CD4-positive, alpha-beta T cell treated with Interleukin-17A for 1 hour (primary cell): Measurements from ENCODE around the gene UGT2B11.
"Not testable (repeated sequence)": the region's sequence is repeated elsewhere in the genome, so short reads cannot be mapped to it uniquely, and the experiment has no call there.

Source experiments
- DNase-seq: peaks from one replicate; pipeline ENCODE4 v3.0.0-alpha.2; 2020

Gene UGT2B11

DNA sequence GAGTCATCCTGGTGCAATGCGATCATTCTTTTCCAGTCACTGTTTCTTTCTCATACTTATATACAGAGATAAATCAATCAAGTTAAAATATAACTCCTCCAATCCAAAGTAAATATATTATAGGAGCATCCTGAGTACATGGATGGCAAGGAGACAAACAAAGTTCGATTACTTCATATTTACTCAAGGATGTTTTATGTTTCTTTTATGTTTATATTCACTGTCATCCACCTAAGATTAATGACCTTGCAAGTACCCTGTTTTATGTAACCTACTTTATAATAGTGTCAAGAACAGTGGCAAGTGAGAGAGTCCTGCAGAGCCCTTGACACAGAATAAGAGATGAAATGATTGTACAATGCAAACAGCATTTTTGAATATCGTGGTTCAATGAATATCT, at the start of gene UGT2B11:
UGT2B11 (minus strand) TSS at position 33 of the 400 bp plus-strand sequence; CDS start at position 7, 26 bp downstream.
- DNase-seq: no peak

DNA sequence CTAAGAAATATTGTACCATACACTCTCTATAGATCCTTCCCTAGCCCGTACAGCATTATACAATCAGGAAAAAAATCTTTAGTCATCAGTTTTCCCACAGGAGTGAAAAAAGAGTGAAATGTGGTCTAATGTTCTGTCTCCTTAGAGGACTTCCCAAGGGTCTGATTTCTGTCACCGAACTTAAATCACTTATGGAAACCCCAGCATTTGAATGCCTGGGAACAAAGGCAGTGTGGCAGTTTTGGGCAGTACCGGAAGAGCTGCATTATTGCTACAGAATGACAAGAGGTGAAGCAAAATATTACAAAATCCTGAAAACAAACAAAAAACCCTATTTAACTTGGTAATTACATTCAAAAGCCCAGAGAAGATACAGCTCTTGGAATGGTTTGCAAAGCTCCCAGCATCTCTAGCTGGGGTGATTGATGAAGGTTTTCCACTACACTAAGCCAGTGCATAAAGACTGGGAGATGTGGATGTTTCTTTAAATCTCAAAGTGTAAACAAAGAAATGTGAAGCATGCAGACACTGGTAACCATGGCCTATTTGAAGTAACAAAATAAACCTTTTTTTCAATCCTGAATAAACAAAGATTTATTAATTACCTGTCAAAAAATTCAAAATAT, 38.7 kb upstream of the UGT2B11 start:
- DNase-seq: not testable (repeated sequence)

DNA sequence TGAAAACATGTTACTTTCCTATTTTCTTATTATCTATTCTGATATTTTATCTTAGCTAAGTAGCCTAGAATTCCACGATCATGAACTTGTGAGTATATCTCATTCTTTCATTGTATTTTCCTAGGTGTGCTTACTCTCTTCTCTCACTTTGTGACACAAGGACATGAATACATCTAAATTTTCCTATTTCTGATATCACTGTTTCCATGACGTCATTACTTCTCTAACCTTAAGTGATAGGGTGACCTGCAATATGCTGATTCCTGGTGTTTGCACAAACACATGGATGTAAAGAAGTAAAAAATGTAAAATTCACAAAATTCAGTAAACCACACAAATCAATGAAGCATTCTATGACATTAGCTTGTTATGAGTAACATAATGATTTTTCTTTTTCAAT, 36.3 kb upstream of the UGT2B11 start:
- not testable (repeated sequence) for DNase-seq

DNA sequence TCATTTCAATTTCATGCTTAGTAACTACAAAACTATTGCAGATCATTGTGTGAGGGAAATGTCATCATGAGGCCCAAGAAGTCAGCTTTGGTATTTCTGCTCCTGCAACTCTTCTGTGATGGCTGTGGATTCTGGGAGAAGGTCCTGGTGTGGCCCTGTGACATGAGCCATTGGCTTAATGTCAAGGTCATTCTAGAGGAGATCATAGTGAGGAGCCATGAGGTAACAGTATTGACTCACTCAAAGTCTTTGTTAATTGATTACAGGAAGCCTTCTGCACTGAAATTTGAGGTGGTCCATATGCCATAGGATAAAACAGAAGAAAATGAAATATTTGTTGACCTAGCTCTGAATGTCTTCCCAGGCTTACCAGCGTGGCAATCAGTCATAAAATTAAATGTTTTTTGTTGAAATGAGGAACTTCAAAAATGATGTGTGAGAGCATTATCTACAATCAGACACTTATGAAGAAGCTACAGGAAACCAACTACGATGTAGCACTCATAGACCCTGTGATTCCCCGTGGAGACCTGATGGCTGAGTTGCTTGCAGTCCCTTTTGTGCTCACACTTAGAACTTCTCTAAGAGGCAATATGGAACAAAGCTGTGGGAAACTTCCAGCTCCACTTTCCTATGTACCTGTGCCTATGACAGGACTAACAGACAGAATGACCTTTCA, 28.2 kb upstream of the UGT2B11 start:
- not testable (repeated sequence) for DNase-seq

DNA sequence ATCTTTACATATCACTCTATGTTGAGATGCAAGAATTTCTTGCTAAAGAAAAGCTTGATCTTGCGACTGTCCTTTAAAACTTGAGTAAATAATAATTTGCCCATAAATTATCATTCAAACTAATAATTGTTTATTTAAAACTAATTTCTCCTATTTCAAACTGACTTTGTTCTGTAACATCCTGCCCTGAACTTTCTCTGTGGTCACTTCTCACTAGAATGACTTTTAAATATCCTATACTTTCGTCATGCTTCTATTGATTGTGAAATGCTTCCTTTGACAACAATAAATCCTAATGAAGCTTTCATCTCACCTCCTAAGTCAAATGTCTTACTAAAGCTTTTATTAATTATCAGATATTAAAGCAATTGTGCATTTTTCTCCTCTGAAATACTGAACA, 27.2 kb upstream of the UGT2B11 start:
- DNase-seq: not testable (repeated sequence)

DNA sequence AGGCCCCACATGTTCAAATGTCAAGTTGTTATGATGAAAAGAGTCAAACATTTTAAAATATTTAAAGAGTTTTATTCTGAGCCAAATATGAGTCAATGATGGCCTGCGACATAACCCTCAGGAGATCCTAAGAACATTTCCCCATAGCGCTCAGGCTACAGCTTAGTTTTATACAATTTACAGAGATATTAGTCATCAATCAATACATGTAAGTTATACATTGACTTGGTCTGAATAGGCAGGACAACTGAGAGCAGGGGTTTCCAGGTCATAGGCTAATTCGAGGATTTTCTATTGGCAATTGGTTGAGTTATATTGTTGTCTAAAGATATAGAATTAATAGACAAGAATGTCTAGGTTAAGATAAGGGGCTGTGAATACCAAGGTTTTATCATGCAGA, 26.2 kb upstream of the UGT2B11 start:
- not testable (repeated sequence) for DNase-seq

DNA sequence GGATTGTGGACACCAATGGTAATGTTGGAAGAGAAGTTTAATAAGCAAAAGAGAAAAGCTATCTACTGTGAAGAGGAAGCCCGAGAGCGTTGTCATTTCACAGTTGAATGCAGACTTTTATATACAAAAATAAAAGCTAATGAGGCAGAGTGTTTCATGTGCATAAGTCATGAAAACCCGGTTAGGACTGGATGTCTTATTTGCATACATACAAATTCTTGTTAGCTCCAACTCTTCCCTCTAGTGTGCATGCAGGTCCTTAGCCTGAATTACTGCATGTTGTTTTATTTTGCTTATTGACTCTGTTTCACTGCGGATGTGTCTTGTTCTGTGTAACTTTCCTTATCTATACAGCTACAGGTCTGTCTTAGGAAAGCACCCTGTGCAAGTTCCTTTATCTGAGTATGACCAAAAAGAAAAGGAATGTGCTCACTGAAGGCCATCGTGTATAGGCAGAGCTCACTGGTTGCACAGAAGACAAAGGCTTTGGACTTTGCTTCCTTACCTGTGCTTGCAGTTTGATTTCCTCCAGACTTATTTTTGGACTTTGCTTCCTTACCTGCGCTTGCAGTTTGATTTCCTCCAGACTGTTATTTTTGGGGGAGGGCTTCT, 25.1 kb upstream of the UGT2B11 start:
- DNase-seq: no peak

DNA sequence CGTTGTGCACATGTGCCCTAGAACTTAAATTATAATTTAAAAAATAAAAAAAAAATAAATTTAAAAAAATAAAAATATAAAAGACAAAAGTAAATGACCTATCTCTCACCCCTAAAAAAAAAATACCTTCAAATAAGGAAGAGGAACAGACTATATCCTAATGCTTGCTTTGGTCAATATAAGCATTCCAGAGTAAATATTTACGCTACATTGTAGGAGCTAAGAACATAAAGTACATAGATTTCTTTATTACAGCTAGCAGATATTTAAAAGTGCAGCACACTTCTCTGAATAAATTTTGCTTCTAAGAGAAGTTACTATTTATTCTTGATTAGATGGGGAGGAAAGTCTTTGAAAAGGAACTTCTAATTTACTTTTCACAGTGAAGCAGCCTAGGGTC, 24.5 kb upstream of the UGT2B11 start:
- no peak for DNase-seq

DNA sequence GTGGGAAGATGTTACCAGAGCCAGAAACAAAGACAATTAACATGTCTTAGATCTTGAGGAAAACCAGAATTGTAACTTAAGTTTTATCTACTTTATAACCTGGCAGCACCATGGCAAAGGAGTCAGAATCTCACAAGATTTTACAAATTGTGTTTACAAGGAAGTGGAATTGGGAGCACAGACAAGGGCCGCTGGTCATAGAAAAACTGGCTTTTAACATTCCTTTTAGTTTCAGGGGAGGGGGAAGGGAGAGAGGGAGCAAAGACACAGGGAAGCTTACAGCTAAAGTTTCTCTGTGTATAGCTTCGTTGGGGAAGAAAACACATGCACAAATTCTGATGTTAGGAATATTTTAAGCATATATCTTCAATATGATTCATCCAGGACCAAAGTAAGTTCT, 10.3 kb upstream of the UGT2B11 start:
- DNase-seq: no peak

DNA sequence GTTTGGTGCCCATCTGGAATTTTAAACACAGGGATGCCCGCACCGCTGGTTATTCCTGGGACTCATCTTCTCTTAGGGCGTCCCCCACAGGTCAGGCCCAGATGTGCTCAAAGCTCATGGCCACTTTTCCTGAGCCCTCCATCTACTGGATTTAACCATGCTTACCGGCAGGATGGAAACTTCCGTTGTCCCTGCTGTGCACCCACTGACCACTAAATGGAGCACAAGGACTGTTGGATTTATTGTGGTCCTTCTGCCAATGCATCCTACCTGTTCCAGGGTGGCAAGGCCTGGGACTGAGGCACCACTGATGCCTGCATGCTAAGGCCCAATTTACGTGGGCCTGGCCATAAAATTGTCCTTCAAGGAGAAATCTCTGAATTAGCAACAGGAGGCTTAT, 8.7 kb upstream of the UGT2B11 start:
- not testable (repeated sequence) for DNase-seq

DNA sequence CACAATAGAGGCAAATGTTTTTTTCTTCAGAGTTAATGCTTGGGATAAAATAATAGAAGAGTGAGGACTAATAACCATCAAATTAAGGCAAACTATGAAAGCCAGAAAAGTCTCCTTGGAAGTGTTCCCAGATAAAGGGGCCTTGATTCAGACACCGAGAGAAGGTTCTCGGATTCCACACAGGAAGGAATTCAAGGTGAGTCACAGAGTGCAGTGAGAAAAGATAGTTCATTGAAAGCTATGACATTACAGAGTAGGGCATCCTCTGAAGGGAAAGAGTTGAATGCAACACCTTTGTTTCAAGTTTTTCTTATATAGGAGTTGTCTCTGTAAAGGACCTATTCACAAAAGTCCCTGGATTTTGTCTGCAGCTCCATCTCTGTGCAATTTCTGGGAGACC, 3.9 kb upstream of the UGT2B11 start:
- DNase-seq: not testable (repeated sequence)

DNA sequence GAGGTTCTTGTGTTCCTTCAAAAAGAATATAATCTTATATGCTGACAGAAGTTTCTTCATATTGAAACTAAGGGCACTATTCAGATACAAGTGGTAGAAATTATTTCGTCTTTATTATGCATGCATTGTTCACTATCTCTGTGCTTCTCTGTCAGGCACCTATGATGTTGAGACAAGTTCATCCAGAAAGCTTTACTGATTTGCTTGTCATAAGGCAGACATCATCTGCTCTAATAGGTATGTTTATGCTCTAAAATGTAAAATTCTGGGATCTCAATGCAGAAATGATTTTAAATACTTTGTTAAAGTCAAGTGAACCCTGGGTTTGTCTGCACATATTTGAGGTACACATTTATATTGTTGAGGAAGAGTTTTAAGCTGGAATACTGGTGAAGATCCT, 3.6 kb downstream of the UGT2B11 start:
- no peak for DNase-seq

DNA sequence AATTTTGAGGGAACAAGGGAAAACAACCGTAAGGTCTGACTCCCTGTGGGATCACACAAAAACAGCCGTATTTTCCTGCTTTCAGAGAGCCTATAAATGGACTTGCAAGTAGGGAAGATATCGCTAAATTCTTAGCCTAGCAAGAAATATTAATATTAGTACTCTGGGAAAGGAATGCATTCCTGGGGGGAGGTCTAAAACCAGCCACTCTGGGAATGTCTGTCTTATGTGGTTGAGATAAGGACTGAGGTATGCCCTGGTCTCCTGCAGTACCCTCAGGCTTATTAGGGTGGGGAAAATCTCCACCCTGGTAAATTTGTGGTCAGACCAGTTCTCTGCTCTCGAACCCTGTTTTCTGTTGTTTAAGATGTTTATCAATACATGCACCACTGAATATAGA, 16.0 kb downstream of the UGT2B11 start:
- not testable (repeated sequence) for DNase-seq

DNA sequence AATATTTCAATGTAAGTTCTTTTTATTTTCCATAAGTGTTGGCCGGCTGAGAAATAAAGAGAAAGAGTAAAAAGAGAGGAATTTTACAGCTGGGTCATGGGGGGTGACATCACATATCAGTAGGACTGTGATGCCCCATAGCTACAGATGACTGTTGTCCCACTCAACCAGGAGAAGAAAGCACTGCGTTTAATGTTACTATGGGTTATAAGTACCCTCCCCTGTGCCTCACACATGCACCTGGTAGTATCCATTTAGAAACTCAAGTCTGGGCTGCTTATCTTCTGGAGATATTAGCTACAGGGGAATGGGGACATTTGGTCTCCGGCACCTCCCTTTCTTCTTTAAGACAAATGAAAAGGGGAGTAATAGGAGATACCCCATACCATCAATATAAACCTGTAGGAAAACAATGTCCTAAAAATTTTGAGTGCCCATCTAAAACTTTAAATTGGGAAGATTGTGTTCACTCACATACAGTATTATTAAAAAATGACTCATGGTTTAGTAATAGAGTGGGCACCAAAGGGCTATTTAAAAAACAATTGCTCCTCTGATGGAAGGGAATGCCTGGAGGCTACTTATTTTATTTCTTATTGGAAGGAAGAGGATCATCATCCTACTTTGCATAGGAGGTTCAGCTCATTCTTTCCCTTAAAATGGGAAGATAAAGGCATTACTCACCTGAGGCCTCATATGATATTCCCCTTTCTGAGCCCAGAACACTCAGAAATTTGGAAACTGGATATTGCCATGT, 18.2 kb downstream of the UGT2B11 start:
- DNase-seq: no peak

DNA sequence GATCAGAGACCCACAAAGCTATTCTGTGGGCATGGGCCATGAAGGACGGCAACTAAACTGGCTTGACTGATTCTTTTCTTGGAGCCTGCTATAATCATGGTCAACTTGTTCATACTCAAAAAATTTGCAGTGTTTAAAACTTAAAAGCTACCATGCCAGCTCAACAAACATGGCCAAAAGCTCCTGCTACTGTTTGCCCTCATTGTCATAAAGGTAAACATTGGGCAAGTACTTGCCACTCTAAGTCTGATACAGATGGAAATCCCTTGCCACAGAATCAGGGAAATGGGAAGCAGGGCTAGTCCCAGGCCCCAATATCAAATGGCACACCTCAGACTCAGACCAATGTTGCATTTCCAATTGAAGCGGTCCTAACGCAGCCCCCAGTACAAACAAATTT, 20.4 kb downstream of the UGT2B11 start:
- DNase-seq: no peak

DNA sequence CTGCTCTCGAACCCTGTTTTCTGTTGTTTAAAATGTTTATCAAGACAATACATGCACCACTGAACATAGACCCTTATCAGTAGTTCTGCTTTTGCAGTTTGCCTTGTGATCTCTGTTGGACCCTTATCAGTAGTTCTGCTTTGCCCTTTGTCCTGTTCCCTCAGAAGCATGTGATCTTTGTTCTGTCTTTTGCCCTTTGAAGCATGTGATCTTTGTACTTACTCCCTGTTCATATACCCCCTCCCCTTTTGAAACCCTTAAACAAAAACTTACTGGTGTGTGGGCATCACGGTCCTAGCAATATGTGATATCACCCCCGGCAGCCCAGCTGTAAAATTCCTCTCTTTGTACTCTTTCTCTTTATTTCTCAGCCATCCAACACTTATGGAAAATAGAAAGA, 22.6 kb downstream of the UGT2B11 start:
- not testable (repeated sequence) for DNase-seq

DNA sequence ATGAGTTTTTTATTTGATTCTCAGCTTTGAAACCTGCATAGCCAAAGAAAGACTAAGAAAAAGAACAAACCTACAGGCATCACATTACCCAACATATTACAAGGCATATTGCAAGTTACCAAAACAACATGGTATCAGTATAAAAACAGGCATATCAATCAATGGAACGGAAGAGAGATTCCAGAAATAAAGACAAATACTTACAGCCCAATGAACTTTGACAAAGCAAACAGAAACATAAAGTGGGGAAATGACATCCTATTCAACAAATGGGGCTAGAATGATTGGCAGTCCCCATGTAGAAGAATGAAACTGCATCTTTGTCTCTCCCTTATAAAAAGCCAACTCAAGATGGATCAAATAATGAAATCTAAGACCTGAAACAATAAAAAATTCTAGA, 23.9 kb downstream of the UGT2B11 start:
- not testable (repeated sequence) for DNase-seq

DNA sequence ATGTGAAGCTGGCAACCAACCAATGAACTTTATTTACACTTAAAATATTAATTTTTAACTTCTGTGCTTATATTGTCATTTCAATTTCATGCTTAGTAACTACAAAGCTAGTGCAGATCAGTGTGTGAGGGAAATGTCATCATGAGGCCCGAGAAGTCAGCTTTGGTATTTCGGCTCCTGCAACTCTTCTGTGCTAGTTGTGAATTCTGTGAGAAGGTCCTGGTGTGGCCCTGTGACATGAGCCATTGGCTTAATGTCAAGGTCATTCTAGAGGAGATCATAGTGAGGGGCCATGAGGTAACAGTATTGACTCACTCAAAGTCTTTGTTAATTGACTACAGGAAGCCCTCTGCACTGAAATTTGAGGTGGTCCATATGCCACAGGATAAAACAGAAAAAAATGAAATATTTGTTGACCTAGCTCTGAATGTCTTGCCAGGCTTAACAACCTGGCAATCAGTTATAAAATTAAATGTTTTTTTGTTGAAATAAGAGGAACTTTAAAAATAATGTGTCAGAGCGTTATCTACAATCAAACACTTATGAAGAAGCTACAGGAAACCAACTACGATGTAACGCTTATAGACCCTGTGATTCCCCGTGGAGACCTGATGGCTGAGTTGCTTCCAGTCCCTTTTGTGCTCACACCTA, 32.9 kb downstream of the UGT2B11 start:
- not testable (repeated sequence) for DNase-seq

DNA sequence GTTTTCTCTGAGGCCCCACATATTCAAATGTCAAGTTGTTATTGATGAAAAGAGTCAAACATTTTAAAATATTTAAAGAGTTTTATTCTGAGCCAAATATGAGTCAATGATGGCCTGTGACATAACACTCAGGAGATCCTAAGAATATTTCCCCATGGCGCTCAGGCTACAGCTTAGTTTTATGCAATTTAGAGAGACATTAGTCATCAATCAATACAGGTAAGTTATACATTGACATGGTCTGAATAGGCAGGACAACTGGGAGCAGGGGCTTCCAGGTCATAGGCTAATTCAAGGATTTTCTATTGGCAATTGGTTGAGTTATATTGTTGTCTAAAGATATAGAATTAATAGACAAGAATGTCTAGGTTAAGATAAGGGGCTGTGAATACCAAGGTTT, 34.7 kb downstream of the UGT2B11 start:
- DNase-seq: not testable (repeated sequence)

DNA sequence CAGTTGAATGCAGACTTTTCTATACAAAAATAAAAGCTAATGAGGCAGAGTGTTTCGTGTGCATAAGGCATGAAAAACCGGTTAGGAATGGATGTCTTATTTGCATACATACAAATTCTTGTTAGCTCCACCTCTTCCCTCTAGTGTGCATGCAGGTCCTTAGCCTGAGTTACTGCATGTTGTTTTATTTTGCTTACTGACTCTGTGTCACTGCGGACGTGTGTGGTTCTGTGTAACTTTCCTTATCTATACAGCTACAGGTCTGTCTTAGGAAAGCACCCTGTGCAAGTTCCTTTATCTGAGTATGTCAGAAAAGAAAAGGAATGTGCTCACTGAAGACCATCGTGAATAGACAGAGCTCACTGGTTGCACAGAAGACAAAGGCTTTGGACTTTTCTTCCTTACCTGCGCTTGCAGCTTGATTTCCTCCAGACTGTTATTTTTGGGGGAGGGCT, 35.8 kb downstream of the UGT2B11 start:
- not testable (repeated sequence) for DNase-seq

DNA sequence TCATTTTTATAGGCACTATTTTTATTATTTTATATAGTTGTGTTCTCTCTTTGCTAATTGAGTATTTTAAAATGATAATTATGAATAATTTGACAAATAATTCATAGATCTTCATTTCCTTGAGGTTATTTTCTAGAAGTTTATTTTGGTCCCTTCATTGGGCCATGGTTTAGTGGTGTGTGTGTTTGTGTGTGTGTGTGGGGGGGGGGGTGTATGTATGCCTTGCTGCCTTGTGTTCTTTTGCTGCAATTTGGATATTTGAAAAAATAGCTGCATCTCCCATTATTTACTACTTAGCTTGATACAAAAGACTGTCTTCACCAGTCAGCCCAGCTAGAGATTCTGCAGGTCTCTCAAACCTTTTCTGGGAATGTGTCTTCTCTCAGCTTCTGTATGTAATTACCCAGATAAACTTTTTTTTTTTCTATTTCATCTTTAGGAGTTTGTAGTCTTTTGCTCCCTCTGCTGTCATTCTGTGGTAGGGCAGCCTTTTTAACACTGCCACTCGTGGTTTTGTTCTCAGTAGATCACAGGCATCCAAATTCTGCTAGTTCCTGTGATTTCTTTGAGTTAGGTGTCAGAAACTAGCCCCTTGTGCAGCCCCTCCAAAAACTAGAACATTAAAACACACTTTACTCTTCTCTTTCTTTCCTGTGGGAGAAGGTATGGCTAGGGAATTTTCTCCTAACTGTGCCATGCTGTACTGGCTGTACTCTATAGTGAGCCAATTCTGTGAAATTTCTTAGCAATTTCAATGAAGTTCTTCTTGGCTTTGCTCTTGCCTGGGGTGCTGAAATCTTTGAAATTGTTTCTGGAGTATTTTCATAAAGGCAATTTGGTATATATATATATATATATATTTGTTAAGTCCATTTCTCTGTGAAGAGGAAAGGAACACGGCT, 44.1 kb downstream of the UGT2B11 start:
- DNase-seq: peak; percentile 31

DNA sequence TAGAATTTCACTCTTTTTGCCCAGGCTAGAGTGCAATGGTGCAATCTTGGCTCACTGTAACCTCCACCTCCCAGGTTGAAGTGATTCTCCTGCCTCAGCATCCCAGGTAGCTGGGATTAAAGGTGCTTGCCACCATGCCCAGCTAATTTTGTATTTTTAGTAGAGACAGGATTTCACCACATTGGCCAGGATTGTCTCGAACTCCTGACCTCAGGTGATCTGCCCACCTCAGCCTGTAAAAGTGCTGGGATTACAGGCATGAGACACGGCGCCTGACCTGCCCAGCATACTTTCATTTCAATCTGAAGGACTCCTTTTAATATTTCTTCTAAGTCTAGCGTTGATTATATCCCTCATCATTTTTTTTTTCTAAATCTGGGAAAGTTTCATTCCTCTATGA, 45.4 kb downstream of the UGT2B11 start:
- not testable (repeated sequence) for DNase-seq
